ENCODE measurements around the gene U2AF2.

U2AF2 gene

DNA sequence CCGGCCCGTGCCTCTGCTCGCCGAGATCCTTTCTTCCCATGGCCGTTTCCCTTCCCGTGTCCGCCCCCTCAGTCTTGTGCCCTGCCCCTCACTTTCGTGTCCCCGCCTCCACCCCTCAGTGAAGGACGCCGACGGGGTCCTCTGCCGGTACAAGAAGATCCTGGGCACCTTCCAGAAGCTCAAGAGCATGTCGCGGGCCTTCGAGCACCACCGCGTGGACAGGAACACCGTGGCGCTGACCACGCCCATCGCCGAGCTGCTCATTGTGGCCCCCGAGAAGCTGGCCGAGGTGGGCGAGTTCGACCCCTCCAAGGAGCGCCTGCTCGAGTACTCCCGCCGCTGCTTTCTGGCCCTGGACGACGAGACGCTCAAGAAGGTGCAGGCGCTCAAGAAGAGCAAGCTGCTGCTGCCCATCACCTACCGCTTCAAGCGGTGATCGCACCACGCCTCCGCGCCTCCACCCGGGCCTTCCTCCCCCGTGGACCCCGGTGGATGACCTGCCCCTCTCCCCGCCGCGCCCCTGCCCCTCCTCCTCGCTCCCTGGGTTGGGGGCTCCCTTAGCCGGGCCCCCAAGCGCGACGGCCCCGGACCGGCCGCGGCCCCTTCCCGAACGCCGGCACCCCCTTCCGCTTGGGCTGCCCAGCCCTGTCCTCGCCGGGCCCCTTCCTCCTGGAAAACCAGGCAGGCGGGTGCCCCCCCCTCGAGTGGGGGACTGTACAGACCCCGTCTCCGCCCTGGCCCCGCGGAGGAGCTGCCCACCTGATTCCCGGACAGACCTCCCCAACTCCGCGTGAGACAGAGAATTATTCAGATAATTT is 2.3 kb upstream of the U2AF2 start:
- H3K27ac ChIP-seq, result peak overlapping the region; percentile 98
- no peak for DNase-seq (ENCODE audit: low spot score)
- TF ChIP-seq, protein P1, sequence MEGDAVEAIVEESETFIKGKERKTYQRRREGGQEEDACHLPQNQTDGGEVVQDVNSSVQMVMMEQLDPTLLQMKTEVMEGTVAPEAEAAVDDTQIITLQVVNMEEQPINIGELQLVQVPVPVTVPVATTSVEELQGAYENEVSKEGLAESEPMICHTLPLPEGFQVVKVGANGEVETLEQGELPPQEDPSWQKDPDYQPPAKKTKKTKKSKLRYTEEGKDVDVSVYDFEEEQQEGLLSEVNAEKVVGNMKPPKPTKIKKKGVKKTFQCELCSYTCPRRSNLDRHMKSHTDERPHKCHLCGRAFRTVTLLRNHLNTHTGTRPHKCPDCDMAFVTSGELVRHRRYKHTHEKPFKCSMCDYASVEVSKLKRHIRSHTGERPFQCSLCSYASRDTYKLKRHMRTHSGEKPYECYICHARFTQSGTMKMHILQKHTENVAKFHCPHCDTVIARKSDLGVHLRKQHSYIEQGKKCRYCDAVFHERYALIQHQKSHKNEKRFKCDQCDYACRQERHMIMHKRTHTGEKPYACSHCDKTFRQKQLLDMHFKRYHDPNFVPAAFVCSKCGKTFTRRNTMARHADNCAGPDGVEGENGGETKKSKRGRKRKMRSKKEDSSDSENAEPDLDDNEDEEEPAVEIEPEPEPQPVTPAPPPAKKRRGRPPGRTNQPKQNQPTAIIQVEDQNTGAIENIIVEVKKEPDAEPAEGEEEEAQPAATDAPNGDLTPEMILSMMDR (conservative IDR thresholded peaks at IDR 0.05; ENCODE audit: low read depth), result no peak
- POLR2A ChIA-PET (ENCODE audit: low non-redundant PET), result interaction anchor here (0.6 kb wide), 1 partner anchor 1491 kb away, joined by 4 read pairs; no protein-coding TSS in a partner anchor
- CTCF ChIA-PET, result interaction anchor here (0.6 to 0.8 kb wide), 6 partner anchors 19 to 536 kb away, joined by 3 to 7 read pairs (median 4); no protein-coding TSS in a partner anchor

DNA sequence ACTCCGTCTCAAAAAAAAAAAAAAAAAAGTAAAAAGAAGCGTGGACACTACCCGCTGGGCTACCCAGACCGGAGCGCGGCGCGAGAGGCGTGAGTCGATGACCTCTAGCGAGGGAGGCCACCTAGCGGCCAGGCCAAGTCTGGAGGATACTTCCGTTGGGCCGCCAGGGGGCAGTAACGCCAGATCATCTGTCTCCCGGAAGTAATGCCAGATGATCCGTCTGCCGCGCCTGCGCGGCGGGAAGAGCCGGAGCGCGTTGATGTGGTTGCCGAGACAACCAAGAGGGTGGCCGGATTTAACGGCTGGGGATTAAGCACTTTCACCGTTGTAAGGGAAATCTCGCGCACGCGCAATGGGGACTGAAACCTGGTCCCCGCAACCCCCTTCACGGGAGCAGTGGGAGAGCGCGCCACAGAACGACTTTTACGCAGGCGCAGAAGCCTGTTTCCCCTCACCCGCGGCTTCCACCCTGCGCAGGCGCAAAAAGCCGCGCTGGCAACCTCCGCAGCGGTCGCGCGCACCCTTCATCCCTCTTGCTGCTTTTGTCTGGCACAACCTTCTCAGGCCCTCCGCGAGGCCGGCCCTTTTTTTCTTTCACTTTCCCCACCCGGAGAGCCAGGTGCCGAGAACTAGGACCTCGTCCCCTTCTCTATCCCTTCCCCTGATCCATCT is 1.0 kb upstream of the U2AF2 start:
- ChIA-PET POLR2A (ENCODE audit: low non-redundant PET) (interaction anchor here (0.6 to 0.9 kb wide), 3 partner anchors 11 to 1489 kb away, joined by 3 to 4 read pairs (median 3); no protein-coding TSS in a partner anchor), CTCF (interaction anchor here (0.6 to 0.8 kb wide), 6 partner anchors 14 to 155 kb away, joined by 3 to 7 read pairs (median 4); no protein-coding TSS in a partner anchor)
- TF ChIP-seq, protein P1 (conservative IDR thresholded peaks at IDR 0.05; ENCODE audit: low read depth), result peak; percentile 98
- DNase-seq (ENCODE audit: low spot score), result peak; percentile 94
- peak overlapping the region; percentile 98 for H3K27ac ChIP-seq

DNA sequence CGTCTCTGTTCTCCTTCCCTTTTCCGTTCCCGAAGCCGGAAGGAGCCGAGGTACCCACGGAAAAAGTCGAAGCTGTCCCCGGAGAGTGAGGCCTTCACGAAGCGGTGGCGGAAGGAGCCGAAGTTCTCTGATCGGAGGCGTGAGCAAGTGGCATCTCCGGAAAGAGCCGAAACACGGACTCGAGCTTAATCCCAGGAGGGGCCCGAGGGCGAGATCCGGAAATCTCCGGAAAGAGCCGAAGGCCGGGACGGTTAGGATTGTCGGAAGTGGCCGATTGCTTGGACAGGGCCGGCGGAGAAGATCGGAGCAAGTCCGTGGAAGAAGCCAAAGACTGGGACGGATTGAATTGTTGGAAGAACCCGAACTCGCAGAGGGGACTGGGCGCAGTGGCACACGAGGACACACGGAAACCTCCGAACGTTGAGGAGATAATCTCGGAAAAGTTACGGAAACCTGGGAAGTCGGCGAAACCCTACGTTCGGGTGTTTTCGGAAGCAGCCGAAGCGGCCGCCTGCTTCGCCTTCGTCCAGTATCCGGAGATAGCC is 440 bp upstream of the U2AF2 start:
- CTCF ChIA-PET, result interaction anchor here (0.6 to 0.7 kb wide), 3 partner anchors 14 to 36 kb away, joined by 3 to 5 read pairs (median 4); no protein-coding TSS in a partner anchor
- peak; percentile 95 for DNase-seq (ENCODE audit: low spot score)
- POLR2A ChIA-PET (ENCODE audit: low non-redundant PET), result interaction anchor here (0.9 kb wide), 2 partner anchors 11 to 17 kb away, joined by 3 read pairs; no protein-coding TSS in a partner anchor
- TF ChIP-seq, protein P1 (conservative IDR thresholded peaks at IDR 0.05; ENCODE audit: low read depth), result no peak
- peak overlapping the region; percentile 98 for H3K27ac ChIP-seq

DNA sequence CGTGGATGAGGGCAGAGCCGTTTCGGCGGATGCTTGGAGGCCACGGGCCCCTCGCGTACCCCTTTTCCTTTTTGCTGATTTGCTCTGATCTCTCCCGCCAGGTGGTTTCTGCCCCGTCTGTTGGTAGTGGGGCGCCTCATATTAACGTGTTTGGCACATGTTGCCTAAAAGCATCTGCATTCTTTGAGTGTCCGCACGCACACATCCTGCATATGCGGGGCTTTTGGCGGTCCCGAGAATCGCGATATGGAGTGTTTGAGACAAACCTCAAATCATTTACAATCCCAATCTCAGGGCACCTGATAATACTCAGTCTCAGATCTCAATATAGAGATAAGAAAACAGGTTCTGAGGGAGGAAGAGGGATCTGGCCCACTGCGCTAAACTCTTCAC is 809 bp downstream of the U2AF2 start:
- ChIA-PET POLR2A (ENCODE audit: low non-redundant PET) (no interaction called here), CTCF (interaction anchor here (2.5 kb wide), 1 partner anchor 16 kb away, joined by 7 read pairs; no protein-coding TSS in a partner anchor)
- TF ChIP-seq, protein P1 (conservative IDR thresholded peaks at IDR 0.05; ENCODE audit: low read depth), result no peak
- no peak for DNase-seq (ENCODE audit: low spot score)
- H3K27ac ChIP-seq, result peak overlapping the region; percentile 98

DNA sequence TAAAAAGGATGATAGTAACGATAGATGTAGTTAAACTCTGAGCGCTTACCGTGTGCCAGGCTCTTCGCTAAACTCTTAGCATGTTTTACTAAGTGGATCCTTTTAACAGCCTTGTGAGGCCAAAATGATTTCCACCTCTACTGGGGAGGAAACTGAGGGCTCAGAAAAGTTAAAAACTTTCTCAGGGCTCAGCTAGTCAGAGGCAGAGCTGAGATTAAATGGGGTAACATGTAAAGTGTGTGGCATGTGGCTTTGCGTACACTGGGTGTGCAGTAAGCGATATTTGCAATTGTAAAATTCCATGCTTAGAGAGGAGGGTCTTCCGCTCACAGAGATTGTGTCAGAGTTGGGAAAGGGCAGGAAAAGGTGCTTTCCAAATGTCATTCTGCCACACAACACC is 1.7 kb downstream of the U2AF2 start:
- TF ChIP-seq, protein P1 (conservative IDR thresholded peaks at IDR 0.05; ENCODE audit: low read depth), result no peak
- ChIA-PET POLR2A (ENCODE audit: low non-redundant PET) (interaction anchor here (0.6 kb wide), 1 partner anchor 418 kb away, joined by 3 read pairs; no protein-coding TSS in a partner anchor), CTCF (interaction anchor here (0.6 to 2.5 kb wide), 2 partner anchors 12 to 15 kb away, joined by 3 to 7 read pairs; no protein-coding TSS in a partner anchor)
- H3K27ac ChIP-seq, result peak overlapping the region; percentile 48
- DNase-seq (ENCODE audit: low spot score), result no peak

Measured in RWPE1 (cell line).